Stimulated activated CD4-positive, alpha-beta T cell treated with anti-CD3 and anti-CD28 coated beads, Interleukin-1b, Interleukin-23, amount 100 ng/mL, for 4 hours (primary cell): ENCODE measurements around the gene NRG2.

Experiments
- DNase-seq, 2 donors: peaks; one replicate each; pipeline ENCODE4 v3.0.0-alpha.2; 2020; ENCODE audit warnings: low read depth in 2 of 2

NRG2 gene

GRCh38 chr5:139903795-139904565, 139.1 kb downstream of the NRG2 start:
- DNase-seq: peak in 1 of 2 donors; percentile 5

- no peak for DNase-seq
Measured at GRCh38 chr5:139903450-139903794, 139.7 kb downstream of the NRG2 start.

GRCh38 chr5:139901986-139902385, 141.1 kb downstream of the NRG2 start:
- DNase-seq: no peak

- no peak for DNase-seq
Measured at GRCh38 chr5:139901251-139901575, 141.9 kb downstream of the NRG2 start.

- no peak for DNase-seq
Measured at GRCh38 chr5:139900546-139901250, 142.4 kb downstream of the NRG2 start.

- no peak for DNase-seq
Measured at GRCh38 chr5:139898981-139899380, 144.1 kb downstream of the NRG2 start.

- DNase-seq: no peak
Measured at GRCh38 chr5:139897982-139898381, 145.1 kb downstream of the NRG2 start.

GRCh38 chr5:139897342-139897741, 145.8 kb downstream of the NRG2 start:
- DNase-seq: no peak

- DNase-seq: no peak
Measured at GRCh38 chr5:139896718-139897117, 146.4 kb downstream of the NRG2 start.

GRCh38 chr5:139895647-139896046, 147.5 kb downstream of the NRG2 start:
- DNase-seq: no peak

- DNase-seq: no peak
Measured at GRCh38 chr5:139895046-139895445, 148.1 kb downstream of the NRG2 start.

- no peak for DNase-seq
Measured at GRCh38 chr5:139893873-139894272, 149.2 kb downstream of the NRG2 start.

- no peak for DNase-seq
Measured at GRCh38 chr5:139889410-139889809, 153.7 kb downstream of the NRG2 start.

- DNase-seq: no peak
Measured at GRCh38 chr5:139888370-139888769, 154.7 kb downstream of the NRG2 start.

- DNase-seq: no peak
Measured at GRCh38 chr5:139886213-139886612, 156.9 kb downstream of the NRG2 start.

GRCh38 chr5:139885857-139886208, 157.3 kb downstream of the NRG2 start:
- no peak for DNase-seq

- DNase-seq: no peak
Measured at GRCh38 chr5:139885172-139885856, 157.8 kb downstream of the NRG2 start.

GRCh38 chr5:139884734-139885133, 158.4 kb downstream of the NRG2 start:
- DNase-seq: no peak

- DNase-seq: no peak
Measured at GRCh38 chr5:139884144-139884543, 159.0 kb downstream of the NRG2 start.

- DNase-seq: no peak
Measured at GRCh38 chr5:139882961-139883539, 160.0 kb downstream of the NRG2 start.

- DNase-seq: no peak
Measured at GRCh38 chr5:139882316-139882715, 160.8 kb downstream of the NRG2 start.

- no peak for DNase-seq
Measured at GRCh38 chr5:139881143-139881733, 161.9 kb downstream of the NRG2 start.
